Stimulated activated naive CD4-positive, alpha-beta T cell treated with Interleukin-2 at 50 U/mL for 16 hours (primary cell): ENCODE results near the gene CD3E.

ENCODE experiments used
- DNase-seq: peaks from one replicate; lab custom pipeline; 2025; lab: John Stamatoyannopoulos, UW

Gene CD3E

GRCh38 chr11:118325283-118325682 lies 20.8 kb downstream of the CD3E start:
- no peak for DNase-seq

- DNase-seq = no peak
These were observed 24.2 kb downstream of the CD3E start for GRCh38 chr11:118328745-118329144.

GRCh38 chr11:118334745-118335144 lies 30.2 kb downstream of the CD3E start:
- no peak for DNase-seq

GRCh38 chr11:118338637-118339061 lies 34.1 kb downstream of the CD3E start:
- peak; percentile 80 for DNase-seq

DNA sequence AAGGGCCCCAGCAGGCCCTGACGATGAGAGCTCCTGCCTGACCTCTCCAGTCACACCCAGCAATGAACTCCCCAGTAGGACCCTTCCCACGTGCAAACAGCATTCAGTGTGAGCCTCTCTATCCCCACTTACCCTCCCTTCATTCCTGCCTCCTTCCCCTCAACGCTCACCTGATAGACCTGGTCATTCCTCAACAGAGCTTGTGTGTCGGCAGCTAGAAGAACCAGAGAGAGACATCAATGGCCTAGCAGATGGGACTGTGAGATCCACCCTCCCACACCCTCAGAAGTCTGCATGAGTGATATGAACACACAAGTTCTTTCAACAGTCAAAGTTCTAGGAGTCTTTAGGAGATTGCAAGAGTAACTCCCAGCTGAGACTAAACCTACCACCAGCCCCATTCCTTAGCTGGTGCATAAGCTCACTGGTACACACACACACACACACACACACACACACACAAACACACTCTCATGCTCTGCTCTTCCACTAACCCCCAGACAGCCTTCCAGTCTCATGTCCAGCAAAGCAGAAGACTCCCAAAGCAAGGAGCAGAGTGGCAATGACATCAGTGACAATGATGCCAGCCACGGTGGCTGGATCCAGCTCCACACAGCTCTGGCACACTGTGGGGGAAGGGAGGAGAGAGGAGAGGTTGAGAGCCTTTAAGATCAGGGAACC lies 34.9 kb downstream of the CD3E start:
- no peak for DNase-seq

DNA sequence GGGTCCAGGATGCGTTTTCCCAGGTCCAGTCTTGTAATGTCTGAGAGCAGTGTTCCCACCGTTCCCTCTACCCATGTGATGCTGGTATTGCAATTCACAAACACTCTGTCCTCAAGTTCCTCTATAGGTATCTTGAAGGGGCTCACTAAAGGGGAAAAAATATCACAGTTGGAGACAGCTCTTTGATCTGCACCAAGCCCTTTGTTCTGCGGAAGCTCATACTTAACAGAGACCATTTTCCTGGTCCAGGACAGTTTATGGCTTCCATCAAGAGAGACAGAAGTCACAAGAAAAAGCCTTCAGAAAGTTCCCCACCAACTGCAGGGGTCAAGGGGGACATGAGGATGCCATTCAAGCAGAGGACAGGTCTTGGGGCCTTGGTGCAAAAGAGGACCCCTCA lies 35.9 kb downstream of the CD3E start:
- no peak for DNase-seq

- no peak for DNase-seq
These were observed 36.7 kb downstream of the CD3E start for GRCh38 chr11:118341261-118341660.

GRCh38 chr11:118341815-118342489 lies 37.4 kb downstream of the CD3E start:
- no peak for DNase-seq

DNA sequence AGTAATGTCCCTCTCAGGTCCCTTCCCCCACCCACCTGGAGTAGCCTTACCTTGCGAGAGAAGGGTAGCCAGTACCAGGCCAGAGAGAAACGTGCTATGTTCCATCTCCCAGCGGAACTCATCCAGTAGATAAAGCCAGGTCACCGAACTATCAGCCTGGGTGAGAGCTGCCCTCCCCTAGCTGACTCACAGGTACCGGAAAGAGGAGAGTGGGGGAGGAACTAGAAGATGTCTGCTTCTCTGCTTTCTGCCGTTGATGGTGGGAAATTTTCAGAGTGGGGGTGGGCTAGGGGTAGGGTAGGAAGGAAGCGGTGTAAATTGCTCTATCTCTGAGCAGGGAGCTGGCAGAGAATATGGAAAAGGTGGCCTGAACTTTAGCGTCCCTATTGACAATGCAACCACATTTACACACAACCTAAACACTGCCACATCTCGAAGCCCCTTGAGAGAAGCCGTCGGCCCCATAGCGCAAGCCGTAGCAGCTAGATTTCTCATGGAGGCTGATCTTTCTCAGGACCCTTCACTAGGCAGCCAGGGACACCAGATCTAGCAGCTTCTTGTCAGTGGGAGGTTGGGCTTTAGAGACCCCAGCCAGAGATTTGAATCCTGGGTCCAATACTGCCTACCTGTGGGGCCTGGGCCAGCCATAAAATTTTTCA lies 38.1 kb downstream of the CD3E start, which contains the start of gene CD3D:
CD3D (minus strand) TSS at position 203 of the 659 bp plus-strand sequence; CDS start at position 105, 98 bp downstream.
- DNase-seq = peak; percentile 68

GRCh38 chr11:118343248-118343647 lies 38.7 kb downstream of the CD3E start:
- DNase-seq = no peak

DNA sequence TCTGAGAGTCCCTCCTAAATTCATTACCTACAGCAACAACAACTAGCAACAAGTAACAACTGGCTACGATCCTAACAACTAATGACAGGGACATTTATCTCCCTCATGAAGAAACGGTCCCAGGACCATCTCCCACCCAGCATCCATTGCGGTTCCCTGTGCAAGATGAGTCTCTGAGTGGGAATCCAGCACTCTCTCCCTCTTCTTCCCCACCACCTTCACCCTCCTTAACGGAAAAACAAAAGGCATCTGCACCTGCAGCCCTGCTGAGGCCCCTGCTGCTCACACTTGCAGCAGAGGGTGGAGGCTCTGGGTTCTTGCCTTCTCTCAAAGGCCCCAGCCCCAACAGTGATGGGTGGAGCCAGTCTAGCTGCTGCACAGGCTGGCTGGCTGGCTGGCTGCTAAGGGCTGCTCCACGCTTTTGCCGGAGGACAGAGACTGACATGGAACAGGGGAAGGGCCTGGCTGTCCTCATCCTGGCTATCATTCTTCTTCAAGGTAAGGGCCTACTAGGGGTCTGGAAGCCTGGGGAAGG lies 39.5 kb downstream of the CD3E start, which contains the start of gene CD3G:
CD3G (plus strand) TSS at position 364 of the 535 bp plus-strand sequence; CDS start at position 444, 80 bp downstream.
- peak; percentile 54 for DNase-seq

DNA sequence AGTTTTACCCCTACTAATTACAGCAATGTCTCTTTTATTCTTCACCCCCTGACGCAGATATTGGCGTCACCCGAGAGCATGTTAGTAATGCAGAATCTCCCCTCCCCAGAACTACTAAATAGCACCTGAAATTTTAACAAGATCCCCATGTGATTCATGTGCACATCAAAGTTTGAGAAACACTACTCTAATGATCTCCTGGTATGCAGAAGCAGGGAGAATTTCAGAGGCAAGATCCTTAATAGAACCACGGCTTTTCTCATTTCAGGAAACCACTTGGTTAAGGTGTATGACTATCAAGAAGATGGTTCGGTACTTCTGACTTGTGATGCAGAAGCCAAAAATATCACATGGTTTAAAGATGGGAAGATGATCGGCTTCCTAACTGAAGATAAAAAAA lies 44.9 kb downstream of the CD3E start:
- DNase-seq = no peak

- no peak for DNase-seq
These were observed 48.7 kb downstream of the CD3E start for GRCh38 chr11:118353084-118353710.

DNA sequence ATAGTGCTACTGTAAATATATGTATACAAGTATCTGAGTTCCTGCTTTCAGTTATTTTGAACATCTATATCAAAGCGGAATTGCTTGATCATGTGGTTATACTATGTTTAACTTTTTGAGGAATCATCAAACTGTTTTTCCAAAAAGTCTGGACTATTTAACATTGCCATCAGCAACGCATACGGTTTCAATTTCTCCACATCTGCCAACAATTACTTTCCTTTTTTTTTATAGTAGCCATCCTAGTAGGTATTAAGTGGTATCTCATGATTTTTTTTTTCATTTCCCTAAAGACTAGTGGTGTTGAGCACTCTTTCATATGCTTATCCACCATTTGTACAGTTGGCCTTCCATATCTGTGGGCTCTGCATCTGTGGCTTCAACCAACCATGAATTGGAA lies 53.5 kb downstream of the CD3E start:
- no peak for DNase-seq

DNA sequence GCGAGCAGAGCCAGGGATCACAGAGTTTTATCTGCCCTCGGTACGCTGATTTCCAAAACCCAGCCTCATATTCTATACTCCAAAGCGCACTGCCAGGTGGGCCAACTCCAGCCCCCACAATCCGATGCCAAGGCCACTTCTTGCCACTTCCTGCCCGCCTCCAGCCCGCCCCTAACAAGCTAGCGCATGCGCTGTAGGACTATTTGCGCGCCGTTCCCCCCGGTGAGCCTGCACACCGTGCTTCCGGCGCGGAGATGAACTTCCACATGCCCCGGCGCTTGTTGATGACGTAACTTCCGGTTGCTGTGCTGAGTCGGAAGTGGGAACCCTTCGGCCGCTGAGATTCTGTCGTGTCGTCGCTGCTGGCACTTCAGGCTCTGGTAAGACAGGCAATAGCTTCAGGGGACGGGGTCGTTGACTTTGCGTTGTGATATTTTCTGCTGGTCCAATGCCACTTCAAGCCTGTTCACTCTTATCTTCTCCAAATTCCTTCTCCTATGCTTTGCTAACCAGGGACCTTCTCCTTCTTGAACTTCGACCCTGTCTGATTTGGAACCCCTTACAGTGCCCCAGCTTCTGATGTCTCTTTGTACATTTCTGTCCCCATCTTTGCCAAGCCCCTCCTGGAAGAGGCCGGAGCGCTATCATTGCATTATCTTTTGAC lies 54.9 kb downstream of the CD3E start, which contains the start of gene UBE4A:
UBE4A (plus strand) TSS at position 306 of the 664 bp plus-strand sequence. CDS start 5,481 bp downstream, outside the sequence.
- peak; percentile 97 for DNase-seq

DNA sequence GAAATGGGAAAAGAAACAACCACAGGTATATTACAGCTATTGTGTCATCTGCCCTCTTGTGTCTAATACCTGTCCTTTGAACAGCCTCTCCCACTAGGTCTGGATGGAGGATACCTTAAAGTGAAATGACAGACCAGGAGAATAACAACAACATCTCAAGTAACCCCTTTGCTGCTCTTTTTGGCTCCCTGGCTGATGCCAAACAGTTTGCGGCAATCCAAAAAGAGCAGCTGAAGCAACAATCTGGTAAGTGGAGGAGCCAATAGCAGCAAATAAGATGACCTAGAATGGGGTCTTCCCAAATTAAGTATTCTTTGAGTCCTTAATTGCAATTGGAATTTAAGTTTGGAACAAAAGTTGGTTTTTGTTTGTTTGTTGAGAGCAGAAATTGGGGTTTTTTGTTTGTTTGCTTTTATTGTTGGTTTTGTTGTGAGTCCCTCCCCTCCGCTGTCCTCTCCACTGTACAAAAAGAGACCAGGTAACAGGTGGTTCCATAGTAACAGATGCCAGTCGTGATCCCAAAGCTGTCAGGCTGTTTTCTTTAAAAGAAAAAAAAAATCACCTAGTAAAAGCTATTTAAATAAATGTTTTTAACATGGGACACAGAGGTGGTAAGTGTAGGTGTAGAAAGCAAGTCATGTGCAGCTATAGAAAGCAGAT lies 60.6 kb downstream of the CD3E start:
- DNase-seq = no peak
